ENCODE data around the gene C1orf232. TPM values are rescaled to one million over a fixed set of nuclear protein-coding genes. Genes with fewer than 3 reads are reported as not detected.

Gene C1orf232
- total RNA-seq, 1 donor from 2014 or later: not detected

GRCh38 chr1:26164036-26164860 is 4.5 kb downstream of the C1orf232 start:
- Mint-ChIP-seq H3K9me3 (ENCODE audit: low read depth) (no peaks in the 10 kb centered on the region), H3K36me3 (ENCODE audit: low read depth) (no peaks in the 10 kb centered on the region), H3K4me3 (ENCODE audit: unreplicated experiment) (peak overlapping the region; percentile 64), H3K27me3 (ENCODE audit: low read depth) (no peaks in the 10 kb centered on the region), H3K27ac (ENCODE audit: unreplicated experiment) (no peak overlapping the region), H3K4me1 (ENCODE audit: low read depth) (peaks cover 11% of the 10 kb centered on the region)
- DNase-seq (ENCODE audit: low spot score): peak; percentile 90
- TF ChIP-seq CTCF (IDR thresholded peaks at IDR 0.05): peak; percentile 89

GRCh38 chr1:26163684-26164035 is 5.1 kb downstream of the C1orf232 start:
- no peak overlapping the region for H3K27ac Mint-ChIP-seq (ENCODE audit: unreplicated experiment)
- no peaks in the 10 kb centered on the region for H3K9me3 Mint-ChIP-seq (ENCODE audit: low read depth)
- peak overlapping the region; percentile 33 for H3K4me3 Mint-ChIP-seq (ENCODE audit: unreplicated experiment)
- no peaks in the 10 kb centered on the region for H3K36me3 Mint-ChIP-seq (ENCODE audit: low read depth)
- DNase-seq (ENCODE audit: low spot score): peak; percentile 17
- no peaks in the 10 kb centered on the region for H3K27me3 Mint-ChIP-seq (ENCODE audit: low read depth)
- H3K4me1 Mint-ChIP-seq (ENCODE audit: low read depth): peaks cover 17% of the 10 kb centered on the region
- no peak for TF ChIP-seq CTCF (IDR thresholded peaks at IDR 0.05)

- TF ChIP-seq CTCF (IDR thresholded peaks at IDR 0.05): no peak
- Mint-ChIP-seq H3K4me3 (ENCODE audit: unreplicated experiment) (peak overlapping the region; percentile 69), H3K36me3 (ENCODE audit: low read depth) (no peaks in the 10 kb centered on the region), H3K27ac (ENCODE audit: unreplicated experiment) (no peak overlapping the region), H3K4me1 (ENCODE audit: low read depth) (peaks cover 18% of the 10 kb centered on the region), H3K9me3 (ENCODE audit: low read depth) (no peaks in the 10 kb centered on the region), H3K27me3 (ENCODE audit: low read depth) (no peaks in the 10 kb centered on the region)
- no peak for DNase-seq (ENCODE audit: low spot score)
Measured at GRCh38 chr1:26162220-26162709, 6.5 kb downstream of the C1orf232 start.

- Mint-ChIP-seq H3K36me3 (ENCODE audit: low read depth) (no peaks in the 10 kb centered on the region), H3K9me3 (ENCODE audit: low read depth) (no peaks in the 10 kb centered on the region), H3K4me1 (ENCODE audit: low read depth) (peaks cover 20% of the 10 kb centered on the region), H3K27ac (ENCODE audit: unreplicated experiment) (no peak overlapping the region), H3K4me3 (ENCODE audit: unreplicated experiment) (peak overlapping the region; percentile 69), H3K27me3 (ENCODE audit: low read depth) (no peaks in the 10 kb centered on the region)
- DNase-seq (ENCODE audit: low spot score): peak; percentile 79
- peak; percentile 69 for TF ChIP-seq CTCF (IDR thresholded peaks at IDR 0.05)
Measured at GRCh38 chr1:26161415-26162219, 7.1 kb downstream of the C1orf232 start.

Measured in chondrocyte (in vitro differentiated cells).